ENCODE measurements around the gene KRTAP6-3.

DNA sequence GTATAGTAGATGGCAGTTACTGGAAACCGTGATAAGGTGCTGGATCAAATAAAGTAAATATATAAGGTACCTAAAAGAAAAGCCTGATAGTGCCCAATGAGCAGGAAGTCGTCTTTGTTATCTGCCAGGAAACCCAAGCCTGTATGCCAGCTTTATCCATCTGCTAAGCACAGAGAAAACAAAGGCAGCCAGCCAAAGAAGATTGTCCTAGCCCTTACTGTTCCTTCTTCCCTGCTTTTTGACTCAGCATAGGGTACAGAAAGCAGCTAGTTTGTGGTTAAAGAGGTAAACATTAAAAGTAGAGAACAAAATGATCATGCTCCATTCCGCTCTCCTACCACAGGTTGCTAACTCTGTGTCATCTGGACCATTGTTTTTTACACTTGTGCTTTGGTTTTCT is 12.1 kb upstream of the KRTAP6-3 start:
- TF ChIP-seq POLR2AphosphoS5 (IDR thresholded peaks at IDR 0.05; ENCODE audit: low read depth): no peak
- TF ChIP-seq, protein P1, sequence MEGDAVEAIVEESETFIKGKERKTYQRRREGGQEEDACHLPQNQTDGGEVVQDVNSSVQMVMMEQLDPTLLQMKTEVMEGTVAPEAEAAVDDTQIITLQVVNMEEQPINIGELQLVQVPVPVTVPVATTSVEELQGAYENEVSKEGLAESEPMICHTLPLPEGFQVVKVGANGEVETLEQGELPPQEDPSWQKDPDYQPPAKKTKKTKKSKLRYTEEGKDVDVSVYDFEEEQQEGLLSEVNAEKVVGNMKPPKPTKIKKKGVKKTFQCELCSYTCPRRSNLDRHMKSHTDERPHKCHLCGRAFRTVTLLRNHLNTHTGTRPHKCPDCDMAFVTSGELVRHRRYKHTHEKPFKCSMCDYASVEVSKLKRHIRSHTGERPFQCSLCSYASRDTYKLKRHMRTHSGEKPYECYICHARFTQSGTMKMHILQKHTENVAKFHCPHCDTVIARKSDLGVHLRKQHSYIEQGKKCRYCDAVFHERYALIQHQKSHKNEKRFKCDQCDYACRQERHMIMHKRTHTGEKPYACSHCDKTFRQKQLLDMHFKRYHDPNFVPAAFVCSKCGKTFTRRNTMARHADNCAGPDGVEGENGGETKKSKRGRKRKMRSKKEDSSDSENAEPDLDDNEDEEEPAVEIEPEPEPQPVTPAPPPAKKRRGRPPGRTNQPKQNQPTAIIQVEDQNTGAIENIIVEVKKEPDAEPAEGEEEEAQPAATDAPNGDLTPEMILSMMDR (conservative IDR thresholded peaks at IDR 0.05; ENCODE audit: low read depth in 2 of 2): no peak
- TF ChIP-seq CREB1 (CRISPR knock-in tag; IDR thresholded peaks at IDR 0.05; ENCODE audit: low read depth): no peak
- TF ChIP-seq, protein P2, sequence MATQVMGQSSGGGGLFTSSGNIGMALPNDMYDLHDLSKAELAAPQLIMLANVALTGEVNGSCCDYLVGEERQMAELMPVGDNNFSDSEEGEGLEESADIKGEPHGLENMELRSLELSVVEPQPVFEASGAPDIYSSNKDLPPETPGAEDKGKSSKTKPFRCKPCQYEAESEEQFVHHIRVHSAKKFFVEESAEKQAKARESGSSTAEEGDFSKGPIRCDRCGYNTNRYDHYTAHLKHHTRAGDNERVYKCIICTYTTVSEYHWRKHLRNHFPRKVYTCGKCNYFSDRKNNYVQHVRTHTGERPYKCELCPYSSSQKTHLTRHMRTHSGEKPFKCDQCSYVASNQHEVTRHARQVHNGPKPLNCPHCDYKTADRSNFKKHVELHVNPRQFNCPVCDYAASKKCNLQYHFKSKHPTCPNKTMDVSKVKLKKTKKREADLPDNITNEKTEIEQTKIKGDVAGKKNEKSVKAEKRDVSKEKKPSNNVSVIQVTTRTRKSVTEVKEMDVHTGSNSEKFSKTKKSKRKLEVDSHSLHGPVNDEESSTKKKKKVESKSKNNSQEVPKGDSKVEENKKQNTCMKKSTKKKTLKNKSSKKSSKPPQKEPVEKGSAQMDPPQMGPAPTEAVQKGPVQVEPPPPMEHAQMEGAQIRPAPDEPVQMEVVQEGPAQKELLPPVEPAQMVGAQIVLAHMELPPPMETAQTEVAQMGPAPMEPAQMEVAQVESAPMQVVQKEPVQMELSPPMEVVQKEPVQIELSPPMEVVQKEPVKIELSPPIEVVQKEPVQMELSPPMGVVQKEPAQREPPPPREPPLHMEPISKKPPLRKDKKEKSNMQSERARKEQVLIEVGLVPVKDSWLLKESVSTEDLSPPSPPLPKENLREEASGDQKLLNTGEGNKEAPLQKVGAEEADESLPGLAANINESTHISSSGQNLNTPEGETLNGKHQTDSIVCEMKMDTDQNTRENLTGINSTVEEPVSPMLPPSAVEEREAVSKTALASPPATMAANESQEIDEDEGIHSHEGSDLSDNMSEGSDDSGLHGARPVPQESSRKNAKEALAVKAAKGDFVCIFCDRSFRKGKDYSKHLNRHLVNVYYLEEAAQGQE (IDR thresholded peaks at IDR 0.05; ENCODE audit: unreplicated experiment): no peak
- TF ChIP-seq EZH2 (IDR thresholded peaks at IDR 0.05; ENCODE audit: low read depth, unreplicated experiment): no peak
- no peak for TF ChIP-seq EZH2phosphoT487 (IDR thresholded peaks at IDR 0.05; ENCODE audit: unreplicated experiment)
- no peak for TF ChIP-seq ZNF331 (CRISPR knock-in tag; IDR thresholded peaks at IDR 0.05; ENCODE audit: low read depth)
- TF ChIP-seq, protein P3, sequence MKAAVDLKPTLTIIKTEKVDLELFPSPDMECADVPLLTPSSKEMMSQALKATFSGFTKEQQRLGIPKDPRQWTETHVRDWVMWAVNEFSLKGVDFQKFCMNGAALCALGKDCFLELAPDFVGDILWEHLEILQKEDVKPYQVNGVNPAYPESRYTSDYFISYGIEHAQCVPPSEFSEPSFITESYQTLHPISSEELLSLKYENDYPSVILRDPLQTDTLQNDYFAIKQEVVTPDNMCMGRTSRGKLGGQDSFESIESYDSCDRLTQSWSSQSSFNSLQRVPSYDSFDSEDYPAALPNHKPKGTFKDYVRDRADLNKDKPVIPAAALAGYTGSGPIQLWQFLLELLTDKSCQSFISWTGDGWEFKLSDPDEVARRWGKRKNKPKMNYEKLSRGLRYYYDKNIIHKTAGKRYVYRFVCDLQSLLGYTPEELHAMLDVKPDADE (IDR thresholded peaks at IDR 0.05): no peak
- TF ChIP-seq STAT1 (IDR thresholded peaks at IDR 0.05; ENCODE audit: unreplicated experiment): no peak
- TF ChIP-seq, protein P4, sequence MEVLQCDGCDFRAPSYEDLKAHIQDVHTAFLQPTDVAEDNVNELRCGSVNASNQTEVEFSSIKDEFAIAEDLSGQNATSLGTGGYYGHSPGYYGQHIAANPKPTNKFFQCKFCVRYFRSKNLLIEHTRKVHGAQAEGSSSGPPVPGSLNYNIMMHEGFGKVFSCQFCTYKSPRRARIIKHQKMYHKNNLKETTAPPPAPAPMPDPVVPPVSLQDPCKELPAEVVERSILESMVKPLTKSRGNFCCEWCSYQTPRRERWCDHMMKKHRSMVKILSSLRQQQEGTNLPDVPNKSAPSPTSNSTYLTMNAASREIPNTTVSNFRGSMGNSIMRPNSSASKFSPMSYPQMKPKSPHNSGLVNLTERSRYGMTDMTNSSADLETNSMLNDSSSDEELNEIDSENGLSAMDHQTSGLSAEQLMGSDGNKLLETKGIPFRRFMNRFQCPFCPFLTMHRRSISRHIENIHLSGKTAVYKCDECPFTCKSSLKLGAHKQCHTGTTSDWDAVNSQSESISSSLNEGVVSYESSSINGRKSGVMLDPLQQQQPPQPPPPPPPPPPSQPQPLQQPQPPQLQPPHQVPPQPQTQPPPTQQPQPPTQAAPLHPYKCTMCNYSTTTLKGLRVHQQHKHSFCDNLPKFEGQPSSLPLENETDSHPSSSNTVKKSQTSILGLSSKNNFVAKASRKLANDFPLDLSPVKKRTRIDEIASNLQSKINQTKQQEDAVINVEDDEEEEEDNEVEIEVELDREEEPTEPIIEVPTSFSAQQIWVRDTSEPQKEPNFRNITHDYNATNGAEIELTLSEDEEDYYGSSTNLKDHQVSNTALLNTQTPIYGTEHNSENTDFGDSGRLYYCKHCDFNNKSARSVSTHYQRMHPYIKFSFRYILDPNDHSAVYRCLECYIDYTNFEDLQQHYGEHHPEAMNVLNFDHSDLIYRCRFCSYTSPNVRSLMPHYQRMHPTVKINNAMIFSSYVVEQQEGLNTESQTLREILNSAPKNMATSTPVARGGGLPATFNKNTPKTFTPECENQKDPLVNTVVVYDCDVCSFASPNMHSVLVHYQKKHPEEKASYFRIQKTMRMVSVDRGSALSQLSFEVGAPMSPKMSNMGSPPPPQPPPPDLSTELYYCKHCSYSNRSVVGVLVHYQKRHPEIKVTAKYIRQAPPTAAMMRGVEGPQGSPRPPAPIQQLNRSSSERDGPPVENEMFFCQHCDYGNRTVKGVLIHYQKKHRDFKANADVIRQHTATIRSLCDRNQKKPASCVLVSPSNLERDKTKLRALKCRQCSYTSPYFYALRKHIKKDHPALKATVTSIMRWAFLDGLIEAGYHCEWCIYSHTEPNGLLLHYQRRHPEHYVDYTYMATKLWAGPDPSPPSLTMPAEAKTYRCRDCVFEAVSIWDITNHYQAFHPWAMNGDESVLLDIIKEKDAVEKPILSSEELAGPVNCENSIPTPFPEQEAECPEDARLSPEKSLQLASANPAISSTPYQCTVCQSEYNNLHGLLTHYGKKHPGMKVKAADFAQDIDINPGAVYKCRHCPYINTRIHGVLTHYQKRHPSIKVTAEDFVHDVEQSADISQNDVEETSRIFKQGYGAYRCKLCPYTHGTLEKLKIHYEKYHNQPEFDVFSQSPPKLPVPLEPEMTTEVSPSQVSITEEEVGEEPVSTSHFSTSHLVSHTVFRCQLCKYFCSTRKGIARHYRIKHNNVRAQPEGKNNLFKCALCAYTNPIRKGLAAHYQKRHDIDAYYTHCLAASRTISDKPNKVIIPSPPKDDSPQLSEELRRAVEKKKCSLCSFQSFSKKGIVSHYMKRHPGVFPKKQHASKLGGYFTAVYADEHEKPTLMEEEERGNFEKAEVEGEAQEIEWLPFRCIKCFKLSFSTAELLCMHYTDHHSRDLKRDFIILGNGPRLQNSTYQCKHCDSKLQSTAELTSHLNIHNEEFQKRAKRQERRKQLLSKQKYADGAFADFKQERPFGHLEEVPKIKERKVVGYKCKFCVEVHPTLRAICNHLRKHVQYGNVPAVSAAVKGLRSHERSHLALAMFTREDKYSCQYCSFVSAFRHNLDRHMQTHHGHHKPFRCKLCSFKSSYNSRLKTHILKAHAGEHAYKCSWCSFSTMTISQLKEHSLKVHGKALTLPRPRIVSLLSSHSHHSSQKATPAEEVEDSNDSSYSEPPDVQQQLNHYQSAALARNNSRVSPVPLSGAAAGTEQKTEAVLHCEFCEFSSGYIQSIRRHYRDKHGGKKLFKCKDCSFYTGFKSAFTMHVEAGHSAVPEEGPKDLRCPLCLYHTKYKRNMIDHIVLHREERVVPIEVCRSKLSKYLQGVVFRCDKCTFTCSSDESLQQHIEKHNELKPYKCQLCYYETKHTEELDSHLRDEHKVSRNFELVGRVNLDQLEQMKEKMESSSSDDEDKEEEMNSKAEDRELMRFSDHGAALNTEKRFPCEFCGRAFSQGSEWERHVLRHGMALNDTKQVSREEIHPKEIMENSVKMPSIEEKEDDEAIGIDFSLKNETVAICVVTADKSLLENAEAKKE (CRISPR knock-in tag; IDR thresholded peaks at IDR 0.05): no peak
- no peak for TF ChIP-seq NANOG (IDR thresholded peaks at IDR 0.05; ENCODE audit: borderline replicate concordance)
- no peak for TF ChIP-seq JUNB (IDR thresholded peaks at IDR 0.05; ENCODE audit: unreplicated experiment)
- no peak for TF ChIP-seq ZNF114 (CRISPR knock-in tag; IDR thresholded peaks at IDR 0.05)

Measured in GM23338 (cell line).